ENCODE data around the gene GLCCI1. TPM values are rescaled to one million over a fixed set of nuclear protein-coding genes. Genes with fewer than 3 reads are reported as not detected.
A peak's percentile ranks its signal among the peaks of the same experiment; 100 is the strongest.

Gene GLCCI1
- total and polyA plus RNA-seq, 2 of the 13 experiments (the other 11 are each of a cell fraction or from before 2014, with no cell fraction given) = 1.3 to 1.7 TPM

GRCh38 chr7:7922684-7923385 is 45.8 kb upstream of the GLCCI1 start (continued):
- TF ChIP-seq RARG (CRISPR knock-in tag; IDR thresholded peaks at IDR 0.05; ENCODE audit: low read depth) = no peak
- TF ChIP-seq ARID5B (CRISPR knock-in tag; IDR thresholded peaks at IDR 0.05) = peak; percentile 58
- no peak for TF ChIP-seq HMGA1 (CRISPR knock-in tag; conservative IDR thresholded peaks at IDR 0.05)
- TF ChIP-seq ARID3A (IDR thresholded peaks at IDR 0.05; ENCODE audit: low read depth, low read length) = no peak
- TF ChIP-seq HDAC6 (IDR thresholded peaks at IDR 0.05; ENCODE audit: low read depth, low read length) = no peak
- TF ChIP-seq BRCA1 (CRISPR knock-in tag; IDR thresholded peaks at IDR 0.05) = no peak
- no peak for TF ChIP-seq SRSF4 (IDR thresholded peaks at IDR 0.05; ENCODE audit: low read depth, low read length, poor library complexity, severe bottlenecking)
- TF ChIP-seq FOXP1 (IDR thresholded peaks at IDR 0.05) = no peak
- TF ChIP-seq FOXP1 (CRISPR knock-in tag; IDR thresholded peaks at IDR 0.05) = peak; percentile 50; the same call in 1 of the 2 replicates
- no peak for TF ChIP-seq NFE2L1 (CRISPR knock-in tag; IDR thresholded peaks at IDR 0.05; ENCODE audit: borderline replicate concordance)
- TF ChIP-seq PHF20 (CRISPR knock-in tag; IDR thresholded peaks at IDR 0.05) = no peak
- no peak for TF ChIP-seq ZNF572 (CRISPR knock-in tag; IDR thresholded peaks at IDR 0.05)
- TF ChIP-seq ZNF605 (CRISPR knock-in tag; IDR thresholded peaks at IDR 0.05) = no peak
- peak; percentile 84 for TF ChIP-seq SOX5 (CRISPR knock-in tag; IDR thresholded peaks at IDR 0.05; ENCODE audit: borderline replicate concordance)
- no peak for TF ChIP-seq JUND (CRISPR knock-in tag; IDR thresholded peaks at IDR 0.05)
- peak; percentile 52; the same call in 1 of the 2 replicates for TF ChIP-seq FOXA3 (CRISPR knock-in tag; IDR thresholded peaks at IDR 0.05)
- no peak for TF ChIP-seq MIER2 (CRISPR knock-in tag; IDR thresholded peaks at IDR 0.05)
- no peak for TF ChIP-seq ZNF792 (CRISPR knock-in tag; IDR thresholded peaks at IDR 0.05)
- TF ChIP-seq CEBPB (IDR thresholded peaks at IDR 0.05; ENCODE audit: borderline replicate concordance, low read depth, low read length) = no peak
- no peak for TF ChIP-seq ZNF660 (CRISPR knock-in tag; IDR thresholded peaks at IDR 0.05; ENCODE audit: borderline replicate concordance, low read depth)
- TF ChIP-seq ZFP37 (CRISPR knock-in tag; IDR thresholded peaks at IDR 0.05; ENCODE audit: borderline replicate concordance) = no peak
- TF ChIP-seq ZNF691 (CRISPR knock-in tag; IDR thresholded peaks at IDR 0.05; ENCODE audit: borderline replicate concordance, low read depth) = no peak
- TF ChIP-seq ZNF619 (CRISPR knock-in tag; IDR thresholded peaks at IDR 0.05) = no peak
- no peak for TF ChIP-seq ZFX (CRISPR knock-in tag; IDR thresholded peaks at IDR 0.05; ENCODE audit: low read depth)
